ENCODE measurements around the gene EPS8L2. TPM values are rescaled to one million over a fixed set of nuclear protein-coding genes. Genes with fewer than 3 reads are reported as not detected.

EPS8L2 gene
- total and polyA plus RNA-seq, 10 of the 15 experiments (the other 5 are each of a cell fraction or from before 2014, with no cell fraction given) = 0.76 to 20.0 (median 9.7) TPM

GRCh38 chr11:721247-721740, 15.3 kb downstream of the EPS8L2 start:
- Histone ChIP-seq H4K20me1 (ENCODE audit: control insufficient read depth, insufficient read depth) (no peaks in the 10 kb centered on the region), H3K4me2 (ENCODE audit: control insufficient read depth, insufficient read depth) (peak overlapping the region; percentile 84), H3K27ac (ENCODE audit: control insufficient read depth, insufficient read depth) (no peak overlapping the region), H3K36me3 (ENCODE audit: control insufficient read depth in 2 of 2, insufficient read depth in 2 of 2, low read length in 1 of 2) (no peaks in the 10 kb centered on the region), H3K9me3 (replicated peaks; ENCODE audit: control insufficient read depth, insufficient read depth, low read length) (no peaks in the 10 kb centered on the region), H3K4me1 (ENCODE audit: control insufficient read depth, insufficient read depth, low read length) (peaks cover 12% of the 10 kb centered on the region), H3K79me2 (ENCODE audit: control insufficient read depth, insufficient read depth, low read length) (no peaks in the 10 kb centered on the region), H3K9ac (ENCODE audit: control insufficient read depth, insufficient read depth, low read length) (no peak overlapping the region), H3K4me3 (peak overlapping the region; percentile 57), H3K27me3 (replicated peaks in 1 of 2; ENCODE audit: control insufficient read depth in 2 of 2, insufficient read depth in 2 of 2, low read length in 1 of 2) (0 out of 4 replicates have a peak, but pooled peaks cover 0 to 3% of the 10 kb centered on the region in 2 experiments), H2AFZ (ENCODE audit: control insufficient read depth, low read depth, low read length) (0 out of 2 replicates have a peak overlapping the region, but pooled peaks have one; percentile 23)
- CTCF ChIA-PET = interaction anchor here (0.7 to 8.6 kb wide), 7 partner anchors 26 to 203 kb away, joined by 4 to 127 read pairs (median 17); partner anchors contain the start of genes DEAF1, LMNTD2 and TMEM80
- 10% methylated on average over 21 of the region's 28 CpGs for WGBS (ENCODE audit: insufficient coverage, insufficient replicate concordance, low lambda C conversion rate, missing lambda C conversion rate)
- intact Hi-C loops (cut with micrococcal nuclease; ENCODE audit: unreplicated experiment) = loop anchor here (2.0 to 5.0 kb wide), 2 partner anchors 24 to 104 kb away; partner anchors contain the start of gene IRF7
- BruUV-seq (replicated peaks) = no TSS peak
- no peak for DNase-seq (ENCODE audit: low read depth, low spot score)
- peak; percentile 2; the same call in 2 of the 3 replicates for ATAC-seq
- in situ Hi-C loops (cut with MboI) = loop anchor here (10.0 kb wide), 1 partner anchor 56 kb away; no protein-coding TSS in a partner anchor
- RAD21 ChIA-PET (ENCODE audit: unreplicated experiment) = interaction anchor here (0.8 to 6.3 kb wide), 7 partner anchors 15 to 281 kb away, joined by 3 to 112 read pairs (median 6); partner anchors contain the start of genes DEAF1, EPS8L2 and TMEM80
- POLR2A ChIA-PET = interaction anchor here (0.6 to 8.2 kb wide), 8 partner anchors 14 to 193 kb away, joined by 3 to 72 read pairs (median 4); partner anchors contain the start of genes DEAF1, TALDO1 and TMEM80
- SMC1A ChIA-PET (ENCODE audit: uncharacterized antibody, unreplicated experiment) = interaction anchor here (0.9 to 2.7 kb wide), 5 partner anchors 25 to 61 kb away, joined by 3 to 30 read pairs (median 3); partner anchors contain the start of gene TMEM80
- FAIRE-seq = no peak
- no peak for TF ChIP-seq SPI1 (IDR thresholded peaks at IDR 0.05; ENCODE audit: borderline replicate concordance, insufficient read depth, low read depth, low read length)
- no peak for TF ChIP-seq NRF1 (conservative IDR thresholded peaks at IDR 0.05; ENCODE audit: low read depth, low read length)
- no peak for TF ChIP-seq KAT2A (conservative IDR thresholded peaks at IDR 0.05; ENCODE audit: control insufficient read depth, low read depth, low read length)
- no peak for TF ChIP-seq USF2 (IDR thresholded peaks at IDR 0.05; ENCODE audit: borderline replicate concordance, low read depth, low read length)
- no peak for TF ChIP-seq CHD2 (IDR thresholded peaks at IDR 0.05; ENCODE audit: borderline replicate concordance, low read depth, low read length)
- TF ChIP-seq SUPT20H (IDR thresholded peaks at IDR 0.05; ENCODE audit: borderline replicate concordance, control insufficient read depth, low read depth, low read length) = no peak
- no peak for TF ChIP-seq IRF3 (IDR thresholded peaks at IDR 0.05)
- TF ChIP-seq ZNF687 (IDR thresholded peaks at IDR 0.05) = no peak
- no peak for TF ChIP-seq ZBTB11 (CRISPR knock-in tag; IDR thresholded peaks at IDR 0.05)

Measured in GM12878 (cell line).